GM13977 (cell line): ENCODE data around the gene GPAT3.
"Not testable (repeated sequence)": the region's sequence is repeated elsewhere in the genome, so short reads cannot be mapped to it uniquely, and the experiment has no call there.

Source experiments
- DNase-seq: peaks from one replicate; pipeline ENCODE4 v3.0.0; 2012; ENCODE audit warnings: low spot score
- in situ Hi-C: fragments of 300-500 bp; cut with MboI; formaldehyde crosslinking; loops from one replicate; pipeline ENCODE4 v1.12.0; 2022; ENCODE audit warnings: low sequenced_read_pairs, low pct_unique_long_range_greater_than_20kb, mixed read lengths, inconsistent platforms; ENCODE audit not compliant: unreplicated experiment
- TF ChIP-seq, protein P1 (sequence below): IDR thresholded peaks from 2 replicates; pipeline ENCODE4 v1.5.1; 2012; ENCODE audit warnings: mild to moderate bottlenecking, control low read depth; ENCODE audit not compliant: insufficient read depth; ENCODE audit errors: extremely low read depth, missing control alignments

GPAT3 gene

DNA sequence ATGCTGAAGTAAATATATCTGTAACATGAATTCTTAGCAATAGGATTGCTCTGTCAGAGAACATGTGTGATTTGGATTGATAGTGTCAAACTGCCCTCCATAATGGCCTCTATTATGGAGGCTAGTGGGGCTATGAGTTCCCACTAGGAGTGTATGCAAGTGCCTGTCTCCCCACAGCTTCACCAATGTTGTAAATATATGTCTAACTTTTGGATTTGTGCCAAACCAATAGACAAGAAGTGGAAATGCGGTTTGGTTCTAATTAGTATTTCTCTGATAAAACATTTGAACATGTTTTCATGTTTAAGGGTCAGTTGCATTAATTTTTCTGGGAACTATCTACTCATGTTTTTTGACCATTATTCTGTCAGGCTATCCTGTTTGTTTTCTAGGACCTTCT lies 28.1 kb downstream of the GPAT3 start:
- TF ChIP-seq, protein P1, sequence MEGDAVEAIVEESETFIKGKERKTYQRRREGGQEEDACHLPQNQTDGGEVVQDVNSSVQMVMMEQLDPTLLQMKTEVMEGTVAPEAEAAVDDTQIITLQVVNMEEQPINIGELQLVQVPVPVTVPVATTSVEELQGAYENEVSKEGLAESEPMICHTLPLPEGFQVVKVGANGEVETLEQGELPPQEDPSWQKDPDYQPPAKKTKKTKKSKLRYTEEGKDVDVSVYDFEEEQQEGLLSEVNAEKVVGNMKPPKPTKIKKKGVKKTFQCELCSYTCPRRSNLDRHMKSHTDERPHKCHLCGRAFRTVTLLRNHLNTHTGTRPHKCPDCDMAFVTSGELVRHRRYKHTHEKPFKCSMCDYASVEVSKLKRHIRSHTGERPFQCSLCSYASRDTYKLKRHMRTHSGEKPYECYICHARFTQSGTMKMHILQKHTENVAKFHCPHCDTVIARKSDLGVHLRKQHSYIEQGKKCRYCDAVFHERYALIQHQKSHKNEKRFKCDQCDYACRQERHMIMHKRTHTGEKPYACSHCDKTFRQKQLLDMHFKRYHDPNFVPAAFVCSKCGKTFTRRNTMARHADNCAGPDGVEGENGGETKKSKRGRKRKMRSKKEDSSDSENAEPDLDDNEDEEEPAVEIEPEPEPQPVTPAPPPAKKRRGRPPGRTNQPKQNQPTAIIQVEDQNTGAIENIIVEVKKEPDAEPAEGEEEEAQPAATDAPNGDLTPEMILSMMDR = no peak
- in situ Hi-C loops = no loop called here
- DNase-seq = no peak

DNA sequence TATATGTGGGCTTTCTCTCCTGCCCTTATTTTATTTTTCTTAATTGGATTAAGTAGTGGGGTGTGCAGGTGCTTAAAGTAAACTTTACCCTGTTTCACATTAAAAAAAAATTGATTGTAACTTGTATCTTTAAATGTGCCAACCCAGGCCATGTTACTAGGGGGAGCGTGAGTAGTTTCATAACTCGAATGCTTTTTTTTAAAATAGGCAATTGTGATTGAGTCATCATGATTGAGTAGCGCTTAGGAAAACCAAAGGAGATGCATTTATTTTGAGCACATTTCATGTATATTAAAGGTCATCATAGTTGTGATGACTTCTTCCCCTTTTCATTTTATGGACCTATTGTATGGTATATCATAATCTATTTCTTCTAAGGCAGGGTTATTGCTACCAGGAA lies 32.2 kb downstream of the GPAT3 start:
- no peak for DNase-seq
- in situ Hi-C loops = no loop called here
- TF ChIP-seq, protein P1 = no peak

DNA sequence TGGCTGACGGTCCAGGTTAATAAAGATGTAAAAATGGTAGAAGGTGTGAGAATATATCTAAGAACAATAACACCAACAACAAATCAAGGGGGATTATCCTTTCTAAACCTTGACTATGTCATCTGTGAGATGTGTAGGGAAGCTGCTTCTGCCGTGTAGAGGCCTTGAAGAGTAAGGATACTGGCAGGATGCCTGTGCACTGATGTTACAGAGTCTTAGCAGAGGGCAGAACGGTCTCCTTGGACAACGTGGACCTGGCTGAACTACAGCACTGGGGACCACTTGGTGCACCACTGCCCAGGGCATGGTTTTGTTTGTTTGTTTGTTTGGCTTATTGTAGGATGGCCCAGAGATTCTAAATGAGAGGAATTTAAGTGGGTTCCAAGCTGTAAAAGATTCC lies 33.5 kb downstream of the GPAT3 start:
- TF ChIP-seq, protein P1 = no peak
- no peak for DNase-seq
- in situ Hi-C loops = no loop called here

DNA sequence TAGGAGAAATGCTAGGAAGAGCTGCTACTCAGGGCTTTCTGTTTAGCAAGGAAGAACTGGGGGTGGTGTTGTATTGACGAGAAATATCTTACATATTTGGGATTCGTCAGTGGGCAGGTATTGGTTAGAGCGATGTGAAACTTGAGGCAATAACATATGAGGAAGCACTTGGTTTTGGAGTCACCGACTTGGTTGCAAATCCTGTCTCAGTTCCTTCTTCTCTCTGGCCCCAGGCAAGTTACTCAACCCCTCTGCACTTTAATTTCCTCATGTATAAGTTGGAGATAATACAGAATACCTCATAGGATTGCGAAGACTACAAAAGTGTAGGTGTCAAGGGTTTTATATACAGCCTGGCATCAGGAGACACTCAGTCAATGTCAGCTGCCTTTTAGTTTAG lies 34.1 kb downstream of the GPAT3 start:
- DNase-seq = no peak
- TF ChIP-seq, protein P1 = no peak
- in situ Hi-C loops = no loop called here

DNA sequence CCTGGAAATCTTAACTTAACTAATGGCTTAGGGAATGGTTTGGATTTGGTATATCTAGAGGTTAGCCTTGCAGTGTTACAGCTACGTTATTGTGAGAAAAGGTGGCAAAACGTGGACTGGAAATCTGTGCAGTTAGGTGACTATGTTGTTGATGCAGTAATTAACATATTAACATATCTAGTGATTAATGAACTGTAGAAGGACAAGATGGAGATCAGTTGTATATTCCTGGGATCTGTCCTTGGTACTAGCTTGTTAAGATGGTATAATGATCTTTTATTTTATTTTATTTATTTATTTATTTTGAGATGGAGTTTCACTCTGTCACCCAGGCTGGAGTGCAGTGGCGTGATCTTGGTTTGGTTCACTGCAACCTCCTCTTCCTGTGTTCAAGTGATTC lies 36.9 kb downstream of the GPAT3 start:
- no peak for DNase-seq
- in situ Hi-C loops = no loop called here
- TF ChIP-seq, protein P1 = no peak

DNA sequence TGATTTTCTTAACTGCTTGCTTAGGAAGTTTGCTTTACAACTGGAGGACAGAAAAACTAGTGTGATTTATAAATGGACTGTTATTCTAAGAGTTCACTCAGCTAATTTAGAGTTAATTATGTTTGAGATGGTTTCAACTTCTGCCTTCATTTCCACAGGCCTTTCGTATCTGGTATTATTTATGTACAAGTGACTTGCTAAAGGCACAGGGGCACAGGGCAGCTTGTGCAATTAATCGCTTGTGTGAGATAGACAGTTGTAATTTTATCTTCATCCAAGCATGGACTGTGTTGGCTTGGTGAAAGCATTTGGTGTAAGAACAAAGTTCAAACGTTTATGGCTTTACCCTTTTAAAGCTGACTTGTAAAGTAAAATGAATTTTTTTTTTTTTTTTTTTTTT lies 38.3 kb downstream of the GPAT3 start:
- in situ Hi-C loops = no loop called here

DNA sequence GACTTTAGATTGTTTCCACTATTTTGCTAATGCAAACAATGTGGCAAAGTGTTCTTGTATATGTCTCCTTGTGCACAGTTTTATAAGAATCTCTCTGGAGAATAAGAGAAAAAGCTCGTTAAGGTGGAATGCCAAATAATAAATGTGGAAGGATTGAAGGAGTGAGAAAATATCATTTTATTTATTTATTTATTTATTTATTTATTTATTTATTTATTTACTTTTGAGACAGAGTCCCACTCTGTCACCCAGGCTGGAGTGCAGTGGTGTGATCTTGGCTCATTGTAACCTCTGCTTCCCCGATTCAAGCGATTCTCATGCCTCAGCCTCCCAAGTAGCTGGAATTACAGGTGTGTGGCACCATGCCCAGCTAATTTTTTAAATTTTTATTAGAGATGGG lies 40.3 kb downstream of the GPAT3 start:
- in situ Hi-C loops, DNase-seq: not testable (repeated sequence)

More for the DNA sequence above, 38.3 kb downstream of the GPAT3 start:
- no peak for DNase-seq
- TF ChIP-seq, protein P1 = no peak
